GM23248 (cell line): ENCODE data around the gene KRT8. TPM values are rescaled to one million over a fixed set of nuclear protein-coding genes. Genes with fewer than 3 reads are reported as not detected.
"Not testable (repeated sequence)": the region's sequence is repeated elsewhere in the genome, so short reads cannot be mapped to it uniquely, and the experiment has no call there.

Experiments used
- DNase-seq: peaks from one replicate; pipeline ENCODE4 v3.0.0-alpha.2; 2015
- H2AFZ ChIP-seq: fragments of 200-600 bp; sonication (generic); 2 replicates; pipeline ENCODE4 v1.6.1; 2016; ENCODE audit warnings: antibody characterized with exemption
- H3F3A ChIP-seq: fragments of 200-600 bp; sonication (generic); 2 replicates; pipeline ENCODE4 v1.6.1; 2016; ENCODE audit warnings: mild to moderate bottlenecking, antibody characterized with exemption, mixed run types; ENCODE audit not compliant: insufficient read depth
- H3K27ac ChIP-seq: fragments of 200-600 bp; sonication (generic); 2 replicates; pipeline ENCODE4 v1.5.1; 2016; ENCODE audit warnings: mild to moderate bottlenecking
- H3K27me3 ChIP-seq: fragments of 200-600 bp; sonication (generic); replicated peaks from 2 replicates; pipeline ENCODE4 v1.6.1; 2016; ENCODE audit warnings: mild to moderate bottlenecking; ENCODE audit not compliant: insufficient read depth
- H3K36me3 ChIP-seq: fragments of 200-600 bp; sonication (generic); 2 replicates; pipeline ENCODE4 v1.6.1; 2016; ENCODE audit warnings: low read depth, mild to moderate bottlenecking
- H3K4me1 ChIP-seq: fragments of 200-600 bp; sonication (generic); 2 replicates; pipeline ENCODE4 v1.6.1; 2016; ENCODE audit warnings: mild to moderate bottlenecking; ENCODE audit not compliant: insufficient read depth
- H3K4me2 ChIP-seq: fragments of 200-600 bp; sonication (generic); one replicate; pipeline ENCODE4 v1.6.1; 2016; ENCODE audit warnings: mild to moderate bottlenecking; ENCODE audit not compliant: unreplicated experiment
- H3K4me3 ChIP-seq: fragments of 200-600 bp; sonication (generic); 2 replicates; pipeline ENCODE4 v1.5.1; 2016; ENCODE audit warnings: mild to moderate bottlenecking
- H3K79me2 ChIP-seq: fragments of 200-600 bp; sonication (generic); 2 replicates; pipeline ENCODE4 v1.6.1; 2016; ENCODE audit warnings: mild to moderate bottlenecking; ENCODE audit not compliant: insufficient read depth
- H3K9ac ChIP-seq: fragments of 200-600 bp; sonication (generic); 2 replicates; pipeline ENCODE4 v1.6.1; 2016; ENCODE audit warnings: mild to moderate bottlenecking
- H3K9me2 ChIP-seq: fragments of 200-600 bp; sonication (generic); 2 replicates; pipeline ENCODE4 v1.6.1; 2016; ENCODE audit warnings: mixed run types, mild to moderate bottlenecking, moderate library complexity; ENCODE audit not compliant: insufficient read depth
- H3K9me3 ChIP-seq: fragments of 200-600 bp; sonication (generic); one replicate; pipeline ENCODE4 v1.6.1; 2017; ENCODE audit warnings: low read depth
- H4K20me1 ChIP-seq: fragments of 200-600 bp; sonication (generic); 2 replicates; pipeline ENCODE4 v1.6.0; 2016; ENCODE audit not compliant: insufficient read depth
- EZH2 ChIP-seq: fragments of 200-600 bp; sonication (generic); IDR thresholded peaks from 2 replicates; pipeline ENCODE4 v1.6.1; 2018; ENCODE audit warnings: antibody characterized with exemption, mild to moderate bottlenecking; ENCODE audit not compliant: insufficient read depth, poor library complexity, severe bottlenecking
- EZH2phosphoT487 ChIP-seq: fragments of 200-600 bp; sonication (generic); IDR thresholded peaks from 2 replicates; pipeline ENCODE4 v1.6.1; 2018; ENCODE audit warnings: antibody characterized with exemption, moderate library complexity, mild to moderate bottlenecking, low read depth; ENCODE audit not compliant: insufficient read depth
- WGBS, 2 experiments: methylation state at CpG; one replicate each; pipeline ENCODE4 v1.1.6; 2015 to 2017; ENCODE audit warnings: low lambda C conversion rate in 2 of 2, low coverage in 1 of 2; ENCODE audit errors: missing lambda C conversion rate in 2 of 2; 5-methylcytosine and 5-hydroxymethylcytosine counted together
- in situ Hi-C: fragments of 300-500 bp; cut with MboI; formaldehyde crosslinking; loops from 2 replicates; pipeline ENCODE4 v1.15.0; 2020
- polyA plus RNA-seq: library from polyadenylated mRNA; unstranded; fragments of >200 nt; fragmentation: Nextera tagmentation; extraction: Ambion mirVana; gene quantifications from 2 replicates; pipeline ENCODE4 v1.2.1, GENCODE V29; 2016
- total RNA-seq: library from RNA; depleted of rRNA; stranded (reverse); fragments of >200 nt; shearing (Covaris generic); gene quantifications from 2 replicates; pipeline ENCODE4 v1.2.3, GENCODE V29; 2014

KRT8 gene
- total and polyA plus RNA-seq, 2 experiments from 2014 or later = 5.5 to 19.8 TPM

- no peak overlapping the region for H3K27ac ChIP-seq
- H3K79me2 ChIP-seq = no peaks in the 10 kb centered on the region
- no peak overlapping the region for H3K9ac ChIP-seq
- no peak overlapping the region for H3K4me3 ChIP-seq
- H3K36me3 ChIP-seq = no peaks in the 10 kb centered on the region
- DNase-seq = no peak
- no peaks in the 10 kb centered on the region for H4K20me1 ChIP-seq
- no peaks in the 10 kb centered on the region for H3K9me2 ChIP-seq
- H2AFZ ChIP-seq = no peak overlapping the region
- 58 to 60% methylated on average over 2 of the region's 2 CpGs for WGBS, 2 experiments
- no peaks in the 10 kb centered on the region for H3K4me1 ChIP-seq
- in situ Hi-C loops = no loop called here
- no peak for TF ChIP-seq EZH2
- no peak for TF ChIP-seq EZH2phosphoT487
- H3F3A ChIP-seq = no peaks in the 10 kb centered on the region
- no peak overlapping the region for H3K4me2 ChIP-seq
- no peaks in the 10 kb centered on the region for H3K9me3 ChIP-seq
- no peaks in the 10 kb centered on the region for H3K27me3 ChIP-seq
Observed at GRCh38 chr12:52891044-52891443, 13.8 kb downstream of the KRT8 start.

DNA sequence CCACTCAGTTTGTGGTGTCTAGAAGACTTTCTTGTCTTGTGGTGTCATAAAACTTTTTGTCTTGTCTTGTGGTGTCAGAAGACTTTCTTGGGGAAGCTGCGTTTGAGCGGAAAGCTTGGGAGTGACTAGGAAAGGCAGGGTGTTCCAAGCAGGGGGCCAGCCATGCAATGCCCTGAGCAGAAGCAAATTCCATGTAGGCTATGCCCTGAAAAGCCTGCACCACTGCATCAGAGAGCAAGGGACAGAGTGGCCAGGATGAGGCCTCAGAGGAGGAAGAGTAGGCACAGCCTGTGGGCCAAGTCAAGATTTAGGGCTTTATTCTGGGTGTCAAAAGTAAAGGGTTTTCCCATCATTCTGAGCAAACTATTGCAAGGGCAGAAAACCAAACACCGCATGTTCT, 14.5 kb downstream of the KRT8 start:
- Histone ChIP-seq H3K27ac (no peak overlapping the region), H3K9me2 (no peaks in the 10 kb centered on the region), H3K27me3 (no peaks in the 10 kb centered on the region), H3F3A (no peaks in the 10 kb centered on the region), H3K9ac (no peak overlapping the region), H4K20me1 (no peaks in the 10 kb centered on the region), H3K79me2 (no peaks in the 10 kb centered on the region), H3K4me1 (no peaks in the 10 kb centered on the region), H3K36me3 (no peaks in the 10 kb centered on the region), H2AFZ (no peak overlapping the region), H3K9me3 (no peaks in the 10 kb centered on the region), H3K4me3 (no peak overlapping the region), H3K4me2 (no peak overlapping the region)
- in situ Hi-C loops = no loop called here
- no peak for TF ChIP-seq EZH2
- no peak for TF ChIP-seq EZH2phosphoT487
- DNase-seq = no peak
- 86 to 89% methylated on average over 3 of the region's 3 CpGs for WGBS, 2 experiments

- no peak overlapping the region for H2AFZ ChIP-seq
Observed at GRCh38 chr12:52884526-52885293, 20.2 kb downstream of the KRT8 start.

GRCh38 chr12:52880499-52880898, 24.4 kb downstream of the KRT8 start:
- H3K9me2 ChIP-seq, H3K27ac ChIP-seq, H3K36me3 ChIP-seq, H3K79me2 ChIP-seq, in situ Hi-C loops, H3K4me3 ChIP-seq, H4K20me1 ChIP-seq, H3K9ac ChIP-seq, H3K4me2 ChIP-seq, H3K27me3 ChIP-seq, H3K9me3 ChIP-seq, H3K4me1 ChIP-seq, H3F3A ChIP-seq, DNase-seq: not testable (repeated sequence)
- H2AFZ ChIP-seq = peak overlapping the region; percentile 67; the same call in 1 of the 2 replicates
- WGBS, 2 experiments = 39 to 46% methylated on average over 8 of the region's 8 CpGs

More at GRCh38 chr12:52884526-52885293, 20.2 kb downstream of the KRT8 start:
- peak; percentile 67 for DNase-seq
- no peaks in the 10 kb centered on the region for H3K9me3 ChIP-seq
- no peak overlapping the region for H3K27ac ChIP-seq
- H3K79me2 ChIP-seq = no peaks in the 10 kb centered on the region
- in situ Hi-C loops = loop anchor here (5.0 kb wide), 1 partner anchor 93 kb away; no protein-coding TSS in a partner anchor
- no peak overlapping the region for H3K4me3 ChIP-seq
- no peaks in the 10 kb centered on the region for H3K36me3 ChIP-seq
- no peaks in the 10 kb centered on the region for H3K4me1 ChIP-seq
- TF ChIP-seq EZH2 = no peak
- TF ChIP-seq EZH2phosphoT487 = no peak
- H4K20me1 ChIP-seq = no peaks in the 10 kb centered on the region
- H3K9me2 ChIP-seq = no peaks in the 10 kb centered on the region
- H3K4me2 ChIP-seq = no peak overlapping the region
- H3K27me3 ChIP-seq = no peaks in the 10 kb centered on the region
- WGBS, 2 experiments = 34 to 35% methylated on average over 13 of the region's 13 CpGs
- H3K9ac ChIP-seq = no peak overlapping the region
- H3F3A ChIP-seq = no peaks in the 10 kb centered on the region
